Trophoblast cell (in vitro differentiated cells and primary cell): Measurements from ENCODE around the gene CCR9.

Experiments
- DNase-seq, 2 donors: peaks; one replicate each; pipeline ENCODE4 v3.0.0-alpha.2; 2016
- H2AFZ ChIP-seq: 2 replicates; pipeline ENCODE4 v1.6.1; 2013; ENCODE audit warnings: low read length, moderate library complexity, mild to moderate bottlenecking; ENCODE audit not compliant: insufficient read depth, poor library complexity
- H2AK5ac ChIP-seq: 2 replicates; pipeline ENCODE4 v1.6.1; 2013; ENCODE audit warnings: mild to moderate bottlenecking, low read length
- H2BK120ac ChIP-seq: 2 replicates; pipeline ENCODE4 v1.6.1; 2013; ENCODE audit warnings: low read length, mild to moderate bottlenecking, moderate library complexity; ENCODE audit not compliant: insufficient read depth, poor library complexity
- H2BK12ac ChIP-seq: 2 replicates; pipeline ENCODE4 v1.6.1; 2013; ENCODE audit warnings: mild to moderate bottlenecking, low read length, moderate library complexity
- H2BK5ac ChIP-seq: 2 replicates; pipeline ENCODE4 v1.6.1; 2013; ENCODE audit warnings: low read length, low read depth, moderate library complexity, mild to moderate bottlenecking; ENCODE audit not compliant: poor library complexity
- H3K14ac ChIP-seq: 2 replicates; pipeline ENCODE4 v1.6.1; 2013; ENCODE audit warnings: mild to moderate bottlenecking, low read length
- H3K18ac ChIP-seq: 2 replicates; pipeline ENCODE4 v1.6.1; 2013; ENCODE audit warnings: mild to moderate bottlenecking, low read length
- H3K23ac ChIP-seq: 2 replicates; pipeline ENCODE4 v1.6.1; 2013; ENCODE audit warnings: low read length
- H3K27ac ChIP-seq: 2 replicates; pipeline ENCODE4 v1.5.1; 2013; ENCODE audit warnings: low read depth, mild to moderate bottlenecking, inconsistent platforms, low read length, moderate library complexity
- H3K27me3 ChIP-seq: 2 replicates; pipeline ENCODE4 v1.6.1; 2013; ENCODE audit warnings: inconsistent platforms, mild to moderate bottlenecking, low read length, moderate library complexity; ENCODE audit not compliant: insufficient read depth
- H3K36me3 ChIP-seq, 2 experiments: 1 replicate in 1 of 2; 2 replicates in 1 of 2; pipeline ENCODE4 v1.6.1; 2013; ENCODE audit warnings: low read length in 2 of 2, mild to moderate bottlenecking in 2 of 2, moderate library complexity in 1 of 2; ENCODE audit not compliant: insufficient read depth in 2 of 2, control insufficient read depth in 1 of 2
- H3K4ac ChIP-seq: 2 replicates; pipeline ENCODE4 v1.6.1; 2013; ENCODE audit warnings: low read depth, mild to moderate bottlenecking, low read length, moderate library complexity
- H3K4me1 ChIP-seq, 2 experiments: 1 replicate in 1 of 2; 2 replicates in 1 of 2; pipeline ENCODE4 v1.6.1; 2013; ENCODE audit warnings: low read length in 2 of 2, mild to moderate bottlenecking in 2 of 2, moderate library complexity in 1 of 2; ENCODE audit not compliant: insufficient read depth in 2 of 2, control insufficient read depth in 1 of 2
- H3K4me2 ChIP-seq: 2 replicates; pipeline ENCODE4 v1.6.1; 2013; ENCODE audit warnings: inconsistent platforms, mild to moderate bottlenecking, low read length, moderate library complexity
- H3K4me3 ChIP-seq: 2 replicates; pipeline ENCODE4 v1.5.1; 2013; ENCODE audit warnings: mild to moderate bottlenecking, low read depth, low read length, inconsistent platforms
- H3K79me1 ChIP-seq: one replicate; pipeline ENCODE4 v1.6.1; 2013; ENCODE audit warnings: low read length
- H3K79me2 ChIP-seq: 2 replicates; pipeline ENCODE4 v1.6.1; 2013; ENCODE audit warnings: low read length, mild to moderate bottlenecking; ENCODE audit not compliant: control insufficient read depth, insufficient read depth, poor library complexity
- H3K9ac ChIP-seq: 2 replicates; pipeline ENCODE4 v1.6.1; 2013; ENCODE audit warnings: mild to moderate bottlenecking, low read length
- H3K9me3 ChIP-seq: 2 replicates; pipeline ENCODE4 v1.6.1; 2013; ENCODE audit warnings: low read depth, mild to moderate bottlenecking, control low read depth, inconsistent platforms, low read length; ENCODE audit not compliant: insufficient read depth
- H4K12ac ChIP-seq: 2 replicates; pipeline ENCODE4 v1.6.1; 2013; ENCODE audit warnings: low read depth, mild to moderate bottlenecking, low read length, moderate library complexity
- H4K8ac ChIP-seq: 2 replicates; pipeline ENCODE4 v1.6.1; 2013; ENCODE audit warnings: low read depth, mild to moderate bottlenecking, low read length, moderate library complexity
- H4K91ac ChIP-seq: one replicate; pipeline ENCODE4 v1.6.1; 2013; ENCODE audit warnings: low read depth, mild to moderate bottlenecking, low read length, moderate library complexity
- WGBS: extraction: QIAGEN DNeasy Blood & Tissue Kit; methylation state at CpG from one replicate; pipeline ENCODE4 v1.1.7; 2013; ENCODE audit warnings: missing lambda C conversion rate; ENCODE audit not compliant: insufficient read length, insufficient coverage; ENCODE audit errors: extremely low coverage; 5-methylcytosine and 5-hydroxymethylcytosine counted together

The CCR9 gene

DNA sequence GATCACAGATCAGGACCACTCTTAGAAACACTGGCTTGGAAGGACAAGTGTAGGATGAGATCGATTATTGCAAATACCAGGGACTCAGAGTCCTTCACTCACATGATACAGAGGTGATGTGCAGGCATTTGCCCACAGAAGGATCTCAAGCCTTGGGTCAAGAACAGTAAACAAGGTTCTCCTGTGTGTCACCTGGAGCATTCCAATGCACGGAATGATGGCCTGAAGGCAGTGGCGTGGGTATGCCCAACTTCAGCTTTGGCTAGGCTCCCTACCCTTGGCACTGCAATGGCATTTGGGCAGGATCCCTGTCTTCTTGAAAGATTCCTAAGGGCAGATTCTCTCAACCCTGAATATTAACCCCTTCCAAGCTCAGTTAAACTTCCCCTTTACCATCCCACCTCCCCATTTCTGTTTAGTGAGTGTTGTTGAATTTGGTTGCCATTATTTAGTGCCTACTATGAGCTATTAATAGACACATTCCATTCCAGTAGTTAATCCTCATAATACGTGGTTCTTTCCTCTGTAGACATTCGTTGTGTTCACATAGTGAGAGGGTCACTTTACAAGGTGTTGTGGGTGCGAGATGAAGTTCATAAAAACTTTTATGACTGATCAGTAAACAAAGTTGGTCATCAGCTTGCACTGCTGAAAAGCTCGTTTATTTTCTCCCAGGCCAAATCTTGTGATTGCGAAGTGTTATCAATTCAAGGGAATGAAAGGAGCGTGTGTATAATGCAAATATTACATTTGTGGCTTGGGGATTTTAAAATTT is 43.3 kb upstream of the CCR9 start:
- DNase-seq = peak; percentile 69 to 83
- no peaks in the 10 kb centered on the region for H3K79me2 ChIP-seq
- no peak overlapping the region for H2AFZ ChIP-seq
- no peaks in the 10 kb centered on the region for H3K36me3 ChIP-seq
- no peak overlapping the region for H3K27ac ChIP-seq
- H2BK5ac ChIP-seq = no peak overlapping the region
- no peaks in the 10 kb centered on the region for H3K9me3 ChIP-seq
- no peaks in the 10 kb centered on the region for H3K27me3 ChIP-seq
- H4K8ac ChIP-seq = no peak overlapping the region
- no peak overlapping the region for H3K9ac ChIP-seq
- H2BK120ac ChIP-seq = no peak overlapping the region
- H4K12ac ChIP-seq = no peak overlapping the region
- H3K4me3 ChIP-seq = no peak overlapping the region
- H3K79me1 ChIP-seq = no peaks in the 10 kb centered on the region
- H3K23ac ChIP-seq = no peak overlapping the region
- H3K4me2 ChIP-seq = no peak overlapping the region
- H3K18ac ChIP-seq = no peak overlapping the region
- peaks cover 0 to 2% of the 10 kb centered on the region in 2 experiments for H3K4me1 ChIP-seq
- H3K14ac ChIP-seq = no peak overlapping the region
- H2AK5ac ChIP-seq = no peak overlapping the region
- H2BK12ac ChIP-seq = no peak overlapping the region
- WGBS = no CpG with 5 or more reads among the region's 9 CpGs
- no peak overlapping the region for H3K4ac ChIP-seq
- H4K91ac ChIP-seq = no peak overlapping the region

DNA sequence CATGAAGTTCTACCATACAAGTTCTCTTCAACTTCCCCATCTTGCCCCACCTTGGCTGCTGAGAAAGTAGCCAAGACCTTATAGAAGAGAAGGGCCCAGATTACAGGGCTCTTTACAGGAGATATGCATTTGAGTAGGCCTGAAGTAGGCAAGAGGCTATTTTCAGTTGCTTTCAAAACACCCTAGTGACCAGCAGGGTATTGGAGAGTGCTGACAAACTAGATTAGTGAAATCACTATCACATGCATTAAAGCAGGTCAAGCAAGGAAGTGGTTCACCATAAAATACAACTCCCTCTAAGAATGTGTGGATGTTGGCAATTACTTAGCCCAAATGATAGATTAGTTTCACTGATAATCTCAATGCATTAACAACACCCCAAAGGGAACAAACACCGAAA is 41.7 kb upstream of the CCR9 start:
- Histone ChIP-seq H3K14ac (no peak overlapping the region), H3K27me3 (no peaks in the 10 kb centered on the region), H3K18ac (no peak overlapping the region), H3K9me3 (no peaks in the 10 kb centered on the region), H2AK5ac (no peak overlapping the region), H3K23ac (no peak overlapping the region), H4K8ac (no peak overlapping the region), H4K12ac (no peak overlapping the region), H3K4me2 (no peak overlapping the region), H3K9ac (no peak overlapping the region), H3K4me3 (no peak overlapping the region), H3K79me2 (no peaks in the 10 kb centered on the region), H2BK120ac (no peak overlapping the region), H2BK12ac (no peak overlapping the region), H3K27ac (no peak overlapping the region), H2BK5ac (no peak overlapping the region), H3K4ac (no peak overlapping the region), H4K91ac (no peak overlapping the region), H3K36me3 (no peaks in the 10 kb centered on the region), H3K4me1 (peaks cover 0 to 2% of the 10 kb centered on the region in 2 experiments), H3K79me1 (no peaks in the 10 kb centered on the region), H2AFZ (no peak overlapping the region)
- no peak for DNase-seq
- WGBS = no CpG with 5 or more reads among the region's 1 CpG

- H3K36me3 ChIP-seq = no peaks in the 10 kb centered on the region
- no peaks in the 10 kb centered on the region for H3K27me3 ChIP-seq
- no peak overlapping the region for H3K27ac ChIP-seq
- H3K9me3 ChIP-seq = no peaks in the 10 kb centered on the region
- no peaks in the 10 kb centered on the region for H3K79me1 ChIP-seq
- no peak overlapping the region for H2BK12ac ChIP-seq
- no peak overlapping the region for H4K8ac ChIP-seq
- H4K12ac ChIP-seq = no peak overlapping the region
- H2BK120ac ChIP-seq = no peak overlapping the region
- H3K4ac ChIP-seq = no peak overlapping the region
- DNase-seq = no peak
- no peak overlapping the region for H3K23ac ChIP-seq
- no peaks in the 10 kb centered on the region for H3K79me2 ChIP-seq
- no CpG with 5 or more reads among the region's 1 CpG for WGBS
- no peak overlapping the region for H3K18ac ChIP-seq
- no peak overlapping the region for H3K4me3 ChIP-seq
- no peak overlapping the region for H3K14ac ChIP-seq
- H3K4me1 ChIP-seq = no peaks in the 10 kb centered on the region
- no peak overlapping the region for H3K9ac ChIP-seq
- H3K4me2 ChIP-seq = no peak overlapping the region
- no peak overlapping the region for H2AK5ac ChIP-seq
- H2BK5ac ChIP-seq = no peak overlapping the region
- H4K91ac ChIP-seq = no peak overlapping the region
- H2AFZ ChIP-seq = no peak overlapping the region
Measured at GRCh38 chr3:45848392-45848791, 38.0 kb upstream of the CCR9 start.

DNA sequence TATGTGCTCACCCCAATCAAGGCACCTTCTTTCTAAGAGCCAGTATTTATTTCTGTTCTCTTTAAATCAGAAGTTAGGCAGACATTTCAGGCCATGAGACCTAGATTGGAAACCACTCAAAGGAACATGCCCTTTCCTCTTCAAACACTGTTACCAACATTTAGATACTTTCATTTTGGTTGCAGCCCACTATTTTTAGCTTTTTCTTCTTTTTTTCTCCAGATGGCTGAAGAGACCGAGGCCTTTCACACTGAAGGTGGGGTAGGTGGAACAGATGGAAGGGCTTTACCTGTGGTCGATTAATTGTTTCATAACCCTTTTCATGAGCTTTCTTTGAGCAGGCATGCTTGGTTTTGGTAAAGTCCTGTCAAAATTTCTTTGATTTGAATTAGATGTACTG is 33.5 kb upstream of the CCR9 start:
- Histone ChIP-seq H2BK12ac (no peak overlapping the region), H3K4me1 (no peaks in the 10 kb centered on the region), H3K27ac (no peak overlapping the region), H2AFZ (no peak overlapping the region), H4K12ac (no peak overlapping the region), H3K27me3 (no peaks in the 10 kb centered on the region), H3K79me2 (no peaks in the 10 kb centered on the region), H4K91ac (no peak overlapping the region), H3K18ac (no peak overlapping the region), H3K9me3 (no peaks in the 10 kb centered on the region), H3K14ac (no peak overlapping the region), H2BK120ac (no peak overlapping the region), H3K36me3 (no peaks in the 10 kb centered on the region), H3K23ac (no peak overlapping the region), H2BK5ac (no peak overlapping the region), H3K4me3 (no peak overlapping the region), H3K4ac (no peak overlapping the region), H4K8ac (no peak overlapping the region), H3K4me2 (no peak overlapping the region), H2AK5ac (no peak overlapping the region), H3K9ac (no peak overlapping the region), H3K79me1 (no peaks in the 10 kb centered on the region)
- no CpG with 5 or more reads among the region's 2 CpGs for WGBS
- no peak for DNase-seq
